Naive B cell (primary cell): ENCODE results near the gene MAN1C1. TPM values are rescaled to one million over a fixed set of nuclear protein-coding genes. Genes with fewer than 3 reads are reported as not detected.

Source experiments
- ATAC-seq, 2 donors: fragments of 150-1000 bp; cut with Tn5 transposase; 2 replicates each; pipeline ENCODE4 v1.10.0; 2021; ENCODE audit warnings: low read depth in 2 of 2, mild to moderate bottlenecking in 2 of 2, moderate library complexity in 2 of 2
- DNase-seq: peaks from one replicate; pipeline ENCODE4 v3.0.0; 2022
- H3K27ac Mint-ChIP-seq, 6 donors: one replicate each; pipeline ENCODE4 v1.8.0; 2020 to 2022; ENCODE audit warnings: mild to moderate bottlenecking in 6 of 6, mixed read lengths in 6 of 6, moderate library complexity in 5 of 6, inconsistent platforms in 2 of 6
- H3K27me3 Mint-ChIP-seq, 3 donors: one replicate each; pipeline ENCODE4 v1.8.0; 2021 to 2022; ENCODE audit warnings: mixed read lengths in 3 of 3, mild to moderate bottlenecking in 1 of 3
- H3K36me3 Mint-ChIP-seq, 2 donors: one replicate each; pipeline ENCODE4 v1.8.0; 2020 to 2022; ENCODE audit warnings: mixed read lengths in 2 of 2, inconsistent platforms in 1 of 2, mild to moderate bottlenecking in 1 of 2
- H3K4me1 Mint-ChIP-seq, 3 donors: one replicate each; pipeline ENCODE4 v1.8.0; 2020 to 2022; ENCODE audit warnings: mixed read lengths in 3 of 3, inconsistent platforms in 1 of 3, mild to moderate bottlenecking in 1 of 3, moderate library complexity in 1 of 3
- H3K4me3 Mint-ChIP-seq, 8 donors: one replicate each; pipeline ENCODE4 v1.8.0; 2020 to 2022; ENCODE audit warnings: mild to moderate bottlenecking in 8 of 8, mixed read lengths in 8 of 8, moderate library complexity in 8 of 8, inconsistent platforms in 2 of 8
- H3K9me3 Mint-ChIP-seq, 7 donors: one replicate each; pipeline ENCODE4 v1.8.0; 2020 to 2022; ENCODE audit warnings: mixed read lengths in 7 of 7, mild to moderate bottlenecking in 5 of 7, inconsistent platforms in 2 of 7, moderate library complexity in 1 of 7
- polyA plus RNA-seq, 6 donors: library from polyadenylated mRNA; unstranded; fragments of 300-500 nt; fragmentation: Illumina TruSeq; gene quantifications; one replicate each; pipeline ENCODE4 v1.2.3, GENCODE V29; 2021; ENCODE audit warnings: low read depth in 6 of 6

Gene MAN1C1
- polyA plus RNA-seq, 6 donors from 2014 or later = 0.16 to 0.52 (median 0.44) TPM; not detected in 3

DNA sequence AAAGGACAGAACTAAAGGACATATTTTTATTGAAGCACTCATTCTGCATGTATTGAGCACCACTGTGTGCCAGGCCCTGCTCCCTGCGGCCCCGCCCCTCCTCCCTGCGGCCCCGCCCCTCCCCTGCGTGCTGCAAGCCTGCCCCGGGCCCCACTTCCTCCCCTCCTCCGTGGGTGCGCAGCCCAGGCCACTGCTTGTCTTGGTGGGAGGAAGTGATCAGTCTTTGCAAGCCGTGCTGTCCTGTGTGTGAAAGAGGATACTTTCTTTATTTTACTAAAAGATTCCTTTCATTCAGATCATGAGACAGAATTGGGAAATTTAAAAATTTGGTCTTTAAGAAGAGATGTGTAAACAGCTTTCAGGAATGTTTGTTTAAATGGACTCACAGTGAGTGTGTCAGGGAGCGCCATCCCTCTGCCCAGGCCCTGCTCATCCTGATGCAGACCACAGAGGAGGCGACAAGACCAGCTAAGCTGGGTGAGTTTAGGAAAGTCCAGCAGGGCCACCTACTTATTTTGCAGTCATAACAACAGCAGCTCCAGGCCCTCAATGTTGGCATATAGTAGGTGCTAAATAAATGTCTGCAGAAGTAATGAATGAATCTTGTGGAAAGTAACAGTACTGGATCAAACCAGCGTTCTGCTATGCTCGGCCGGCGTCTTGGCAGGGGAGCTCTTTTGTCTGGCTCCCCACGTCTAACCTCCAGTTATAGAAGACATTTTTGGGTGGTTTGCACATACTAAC lies 95.1 kb downstream of the MAN1C1 start:
- no peaks in the 10 kb centered on the region for H3K36me3 Mint-ChIP-seq
- H3K27me3 Mint-ChIP-seq = no peaks in the 10 kb centered on the region
- peak overlapping the region in 1 of 6 donors; percentile 78 for H3K27ac Mint-ChIP-seq
- H3K9me3 Mint-ChIP-seq = no peaks in the 10 kb centered on the region
- H3K4me1 Mint-ChIP-seq = peaks cover 6 to 15% (median 10%) of the 10 kb centered on the region in 3 donors
- ATAC-seq = peak; percentile 79 to 94
- H3K4me3 Mint-ChIP-seq = peak overlapping the region in 1 of 8 donors; percentile 45
- DNase-seq = no peak

GRCh38 chr1:25712299-25712970 lies 95.8 kb downstream of the MAN1C1 start:
- no peak for DNase-seq
- Mint-ChIP-seq H3K9me3 (no peaks in the 10 kb centered on the region), H3K4me3 (peak overlapping the region in 1 of 8 donors; percentile 73), H3K36me3 (no peaks in the 10 kb centered on the region), H3K27ac (no peak overlapping the region), H3K27me3 (no peaks in the 10 kb centered on the region), H3K4me1 (peaks cover 6 to 15% (median 10%) of the 10 kb centered on the region in 3 donors)
- no peak for ATAC-seq

DNA sequence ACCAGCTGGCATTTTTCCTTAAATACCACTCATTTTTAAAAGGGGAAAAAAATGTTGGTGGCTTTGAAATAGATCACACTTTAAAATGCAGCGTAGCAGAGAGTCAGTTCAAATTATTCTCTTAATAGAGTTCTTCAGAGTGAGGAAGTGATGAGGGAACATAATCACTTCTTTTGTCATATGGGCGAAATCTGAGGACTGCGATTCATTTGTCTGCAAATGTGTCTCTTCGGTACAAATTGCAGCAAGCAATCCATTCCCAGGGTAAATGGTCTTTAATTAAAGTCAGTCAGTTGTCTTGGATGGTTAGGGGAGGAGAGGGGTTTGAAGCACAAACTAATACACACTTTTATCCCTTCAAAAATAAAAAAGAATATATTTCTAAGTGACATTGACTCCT lies 97.4 kb downstream of the MAN1C1 start:
- Mint-ChIP-seq H3K27ac (no peak overlapping the region), H3K9me3 (peaks cover 0 to 5% (median 2%) of the 10 kb centered on the region in 7 donors), H3K4me1 (peaks cover 6 to 15% (median 10%) of the 10 kb centered on the region in 3 donors), H3K4me3 (no peak overlapping the region), H3K27me3 (peaks cover 0 to 7% (median 0%) of the 10 kb centered on the region in 3 donors), H3K36me3 (peaks cover 9 to 10% of the 10 kb centered on the region in 2 donors)
- ATAC-seq = no peak
- no peak for DNase-seq

- H3K9me3 Mint-ChIP-seq = peaks cover 0 to 5% (median 2%) of the 10 kb centered on the region in 7 donors
- ATAC-seq (no peak), DNase-seq (no peak)
- H3K36me3 Mint-ChIP-seq = peaks cover 9 to 10% of the 10 kb centered on the region in 2 donors
- peaks cover 0 to 7% (median 0%) of the 10 kb centered on the region in 3 donors for H3K27me3 Mint-ChIP-seq
- H3K27ac Mint-ChIP-seq = no peak overlapping the region
- H3K4me1 Mint-ChIP-seq = peaks cover 6 to 15% (median 10%) of the 10 kb centered on the region in 3 donors
- H3K4me3 Mint-ChIP-seq = no peak overlapping the region
Observed at GRCh38 chr1:25714372-25714931, 97.9 kb downstream of the MAN1C1 start.

DNA sequence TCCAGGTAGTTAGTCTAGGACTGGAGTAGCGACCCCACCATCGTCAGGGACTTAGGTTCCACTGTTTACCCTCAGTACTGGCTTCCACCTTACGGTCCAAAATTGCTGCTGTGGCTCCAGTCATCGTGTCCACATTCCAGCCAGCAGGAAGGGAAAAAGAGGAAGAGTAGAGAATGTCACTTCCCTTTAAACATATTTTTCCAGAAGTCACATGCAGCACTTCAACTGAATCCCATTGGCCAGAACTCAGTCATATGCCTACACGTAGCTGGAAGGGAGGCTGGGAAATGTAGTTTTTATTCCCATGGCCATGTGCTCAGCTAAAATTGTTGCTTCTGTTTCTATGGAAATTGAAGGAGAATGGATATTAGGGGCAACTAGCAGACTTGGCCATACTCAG lies 99.3 kb downstream of the MAN1C1 start:
- peaks cover 0 to 7% (median 0%) of the 10 kb centered on the region in 3 donors for H3K27me3 Mint-ChIP-seq
- no peak overlapping the region for H3K4me3 Mint-ChIP-seq
- no peak overlapping the region for H3K27ac Mint-ChIP-seq
- peaks cover 6 to 15% (median 10%) of the 10 kb centered on the region in 3 donors for H3K4me1 Mint-ChIP-seq
- H3K9me3 Mint-ChIP-seq = peaks cover 0 to 5% (median 2%) of the 10 kb centered on the region in 7 donors
- peaks cover 9 to 10% of the 10 kb centered on the region in 2 donors for H3K36me3 Mint-ChIP-seq
- DNase-seq = no peak
- no peak for ATAC-seq

DNA sequence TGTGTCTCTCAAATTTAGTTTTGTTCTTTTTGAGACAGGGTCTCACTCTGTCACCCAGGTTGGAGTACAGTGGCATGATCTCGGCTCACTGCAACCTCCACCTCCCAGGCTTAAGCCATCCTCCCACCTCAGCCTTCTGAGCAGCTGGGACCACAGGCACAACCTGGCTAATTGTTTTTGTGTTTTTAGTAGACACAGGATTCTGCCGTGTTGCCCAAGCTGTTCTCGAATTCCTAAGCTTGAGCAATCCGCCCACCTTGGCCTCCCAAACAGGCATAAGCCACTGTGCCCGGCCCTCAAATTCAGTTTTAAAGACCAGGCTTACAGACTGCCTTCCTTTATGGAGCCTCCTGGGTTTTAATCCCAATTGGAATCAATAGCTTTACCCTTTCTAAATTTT lies 99.7 kb downstream of the MAN1C1 start:
- Mint-ChIP-seq H3K4me3 (no peak overlapping the region), H3K27ac (no peak overlapping the region), H3K4me1 (peaks cover 6 to 11% (median 10%) of the 10 kb centered on the region in 3 donors), H3K36me3 (peaks cover 9 to 10% of the 10 kb centered on the region in 2 donors), H3K9me3 (peaks cover 0 to 5% (median 2%) of the 10 kb centered on the region in 7 donors), H3K27me3 (peaks cover 0 to 7% (median 0%) of the 10 kb centered on the region in 3 donors)
- ATAC-seq = no peak
- no peak for DNase-seq

GRCh38 chr1:25718732-25719131 lies 102.1 kb downstream of the MAN1C1 start:
- Mint-ChIP-seq H3K36me3 (peaks cover 9 to 10% of the 10 kb centered on the region in 2 donors), H3K27ac (no peak overlapping the region), H3K4me3 (no peak overlapping the region), H3K4me1 (no peaks in the 10 kb centered on the region), H3K27me3 (peaks cover 9 to 24% (median 14%) of the 10 kb centered on the region in 3 donors), H3K9me3 (peaks cover 0 to 5% (median 2%) of the 10 kb centered on the region in 7 donors)
- no peak for DNase-seq
- no peak for ATAC-seq

DNA sequence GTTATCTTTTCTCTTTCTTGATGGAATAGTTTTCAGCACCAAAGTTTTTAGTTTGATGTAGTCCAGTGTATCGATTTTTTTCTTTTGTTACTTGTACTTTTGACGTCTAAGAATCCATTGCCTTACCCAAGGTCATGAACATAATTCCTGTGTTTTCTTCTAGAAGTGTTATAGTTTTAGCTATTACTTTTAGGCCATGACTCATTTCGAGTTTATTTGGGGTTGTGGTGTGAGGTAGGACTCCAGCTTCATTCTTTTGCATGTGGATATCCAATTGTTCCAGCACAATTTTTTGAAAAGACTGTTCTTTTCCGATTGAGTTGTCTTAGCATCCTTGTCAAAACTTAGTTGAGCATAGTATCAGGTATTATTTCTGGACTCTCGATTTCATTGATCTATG lies 104.0 kb downstream of the MAN1C1 start:
- Mint-ChIP-seq H3K36me3 (peaks cover 9 to 10% of the 10 kb centered on the region in 2 donors), H3K27me3 (peaks cover 19 to 37% (median 24%) of the 10 kb centered on the region in 3 donors), H3K9me3 (peaks cover 0 to 5% (median 2%) of the 10 kb centered on the region in 7 donors), H3K4me1 (no peaks in the 10 kb centered on the region), H3K27ac (no peak overlapping the region), H3K4me3 (no peak overlapping the region)
- ATAC-seq (no peak), DNase-seq (no peak)

DNA sequence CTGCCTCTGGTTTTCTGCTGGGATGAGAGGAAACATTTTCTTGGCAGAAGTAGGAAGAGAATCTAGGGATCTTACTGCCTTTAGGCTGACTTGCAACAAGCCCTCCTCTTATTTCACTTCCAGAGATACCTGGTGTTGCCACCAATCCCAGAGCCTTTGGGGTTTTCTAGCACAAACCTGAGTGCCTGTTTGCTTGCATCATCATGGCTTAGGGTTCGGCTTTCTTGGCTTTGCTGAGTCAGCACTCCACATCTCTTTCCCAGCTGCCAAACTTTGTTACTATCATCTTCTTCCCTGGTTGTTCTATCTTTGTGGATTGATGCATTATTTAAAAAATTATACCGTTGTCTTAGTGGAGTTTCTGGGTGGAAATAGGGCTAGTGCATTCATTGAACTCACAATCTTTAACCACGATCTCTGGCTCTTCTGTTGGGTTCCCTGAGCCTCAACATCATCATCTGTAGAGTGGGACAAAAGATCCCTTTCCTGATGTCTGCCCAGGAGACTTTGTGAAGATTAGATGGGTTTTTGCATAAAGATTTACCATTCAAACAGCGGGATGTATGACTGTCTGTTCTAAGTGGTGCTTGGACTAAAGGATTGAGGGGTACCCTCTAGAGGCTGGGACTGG lies 106.8 kb downstream of the MAN1C1 start:
- Mint-ChIP-seq H3K9me3 (peaks cover 0 to 2% (median 0%) of the 10 kb centered on the region in 7 donors), H3K4me1 (no peaks in the 10 kb centered on the region), H3K4me3 (no peak overlapping the region), H3K27me3 (peaks cover 19 to 32% (median 31%) of the 10 kb centered on the region in 3 donors), H3K36me3 (peaks cover 2 to 3% of the 10 kb centered on the region in 2 donors), H3K27ac (no peak overlapping the region)
- DNase-seq (no peak), ATAC-seq (no peak)

- no peak for ATAC-seq
- no peaks in the 10 kb centered on the region for H3K4me1 Mint-ChIP-seq
- no peak for DNase-seq
Observed at GRCh38 chr1:25724201-25724600, 107.6 kb downstream of the MAN1C1 start.

DNA sequence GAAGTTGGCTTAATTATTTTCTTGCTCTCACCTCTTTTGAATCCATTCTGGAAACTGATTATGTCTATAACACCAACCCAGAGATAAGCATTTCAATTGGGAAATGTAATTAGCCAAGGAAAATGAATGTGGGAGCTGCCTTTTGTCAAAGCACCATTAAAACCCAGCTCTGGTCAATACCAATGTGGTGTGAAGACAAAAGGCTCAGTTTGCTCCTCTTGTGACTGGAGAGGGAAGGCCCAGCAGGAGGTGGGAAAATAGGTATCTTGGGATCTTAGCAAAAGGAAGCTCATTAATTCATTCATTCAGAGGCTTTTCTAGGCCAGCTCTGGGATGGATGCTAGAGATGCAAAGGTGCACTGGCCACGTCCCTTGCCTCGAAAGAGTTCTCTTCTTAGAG lies 108.4 kb downstream of the MAN1C1 start:
- H3K4me1 Mint-ChIP-seq = no peaks in the 10 kb centered on the region
- H3K4me3 Mint-ChIP-seq = no peak overlapping the region

More at GRCh38 chr1:25724201-25724600, 107.6 kb downstream of the MAN1C1 start:
- Mint-ChIP-seq H3K27ac (peak overlapping the region in 1 of 6 donors; percentile 41), H3K4me3 (no peak overlapping the region), H3K36me3 (no peaks in the 10 kb centered on the region), H3K27me3 (peaks cover 19 to 35% (median 32%) of the 10 kb centered on the region in 3 donors), H3K9me3 (peaks cover 0 to 3% (median 0%) of the 10 kb centered on the region in 7 donors)

GRCh38 chr1:25725482-25725881 lies 108.9 kb downstream of the MAN1C1 start:
- ATAC-seq = no peak
- no peaks in the 10 kb centered on the region for H3K36me3 Mint-ChIP-seq
- DNase-seq = no peak
- no peak overlapping the region for H3K27ac Mint-ChIP-seq
- no peak overlapping the region for H3K4me3 Mint-ChIP-seq
- peaks cover 19 to 37% (median 32%) of the 10 kb centered on the region in 3 donors for H3K27me3 Mint-ChIP-seq
- H3K4me1 Mint-ChIP-seq = no peaks in the 10 kb centered on the region
- peaks cover 0 to 5% (median 0%) of the 10 kb centered on the region in 7 donors for H3K9me3 Mint-ChIP-seq

More for the DNA sequence above, 108.4 kb downstream of the MAN1C1 start:
- H3K27me3 Mint-ChIP-seq = peaks cover 19 to 37% (median 32%) of the 10 kb centered on the region in 3 donors
- H3K9me3 Mint-ChIP-seq = peaks cover 0 to 5% (median 0%) of the 10 kb centered on the region in 7 donors
- no peak for DNase-seq
- H3K27ac Mint-ChIP-seq = no peak overlapping the region
- no peak for ATAC-seq
- H3K36me3 Mint-ChIP-seq = no peaks in the 10 kb centered on the region

- DNase-seq = no peak
- Mint-ChIP-seq H3K27me3 (peaks cover 24 to 36% (median 27%) of the 10 kb centered on the region in 3 donors), H3K9me3 (peaks cover 0 to 5% (median 0%) of the 10 kb centered on the region in 7 donors), H3K4me3 (no peak overlapping the region), H3K36me3 (no peaks in the 10 kb centered on the region), H3K4me1 (no peaks in the 10 kb centered on the region), H3K27ac (peak overlapping the region in 1 of 6 donors; percentile 54)
- ATAC-seq = no peak
Observed at GRCh38 chr1:25727088-25727487, 110.5 kb downstream of the MAN1C1 start.
